HG03039 (cell line): ENCODE measurements around the gene KNCN.

Experiments used
- ATAC-seq: cut with Tn5 transposase; IDR thresholded peaks from one replicate; pipeline ENCODE4 v1.9.1; 2021; ENCODE audit warnings: mild to moderate bottlenecking, moderate library complexity; ENCODE audit not compliant: unreplicated experiment

The KNCN gene

GRCh38 chr1:46508757-46509156, 42.7 kb downstream of the KNCN start:
- ATAC-seq: no peak

- ATAC-seq: no peak
Measured at GRCh38 chr1:46506470-46507219, 44.8 kb downstream of the KNCN start.

- no peak for ATAC-seq
Measured at GRCh38 chr1:46503421-46503820, 48.0 kb downstream of the KNCN start.

GRCh38 chr1:46501528-46501927, 49.9 kb downstream of the KNCN start:
- ATAC-seq: no peak

DNA sequence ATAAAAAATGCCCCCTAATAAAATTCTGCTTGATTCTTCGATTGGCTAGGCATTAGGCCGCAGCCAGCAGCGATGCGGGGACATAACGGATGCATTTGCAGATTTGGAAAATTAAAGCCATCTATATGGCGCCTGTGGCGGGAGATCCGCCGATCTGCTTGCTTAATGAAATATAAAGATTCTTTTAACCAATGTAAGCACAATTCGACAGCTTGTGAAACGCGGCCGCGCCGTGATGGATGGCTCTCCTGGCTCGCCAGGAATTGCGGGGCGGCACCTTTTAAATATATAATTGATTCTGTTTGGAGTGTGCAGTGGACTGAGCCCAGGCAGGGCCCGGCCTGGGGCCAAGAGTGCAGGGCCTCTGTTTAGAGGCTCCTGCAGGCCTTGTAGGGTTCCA, 53.8 kb downstream of the KNCN start:
- no peak for ATAC-seq

DNA sequence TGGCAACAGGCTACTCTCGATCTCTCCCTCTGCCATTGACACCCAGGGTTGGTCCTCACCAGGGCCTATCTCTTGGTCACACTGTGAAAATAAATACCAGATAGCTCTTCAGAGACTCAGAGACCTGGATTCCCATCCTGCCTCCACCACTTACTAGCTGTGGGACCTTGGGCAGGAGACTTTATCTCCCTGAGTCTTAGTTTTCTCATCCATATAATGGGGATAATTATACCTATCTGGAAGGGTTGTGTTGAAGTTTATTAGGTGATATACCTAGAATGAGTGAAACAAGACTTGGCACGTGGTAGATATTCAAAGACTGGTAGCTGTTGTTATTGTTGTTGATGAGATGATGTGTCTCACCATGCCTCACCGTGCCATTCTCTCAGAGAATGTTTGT, 54.4 kb downstream of the KNCN start:
- no peak for ATAC-seq

DNA sequence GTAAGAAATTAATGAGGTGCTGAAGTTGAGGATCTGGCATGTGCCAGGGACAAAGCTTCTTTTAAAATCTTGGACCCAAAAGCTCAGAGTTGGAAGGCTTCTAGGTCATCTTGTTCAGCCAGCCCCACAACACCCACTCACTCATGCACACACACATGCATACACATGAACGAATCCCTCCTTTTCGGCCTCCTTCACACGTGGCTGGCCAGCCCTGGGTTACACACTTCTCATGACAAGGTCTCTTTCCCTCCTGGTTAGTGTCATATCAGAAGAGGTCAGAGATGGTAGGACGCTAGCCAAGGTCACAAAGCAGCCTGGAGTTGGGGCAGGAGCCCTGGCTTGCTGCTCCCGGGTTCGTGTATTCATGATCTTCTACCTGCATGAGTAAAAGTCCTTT, 54.9 kb downstream of the KNCN start:
- no peak for ATAC-seq

DNA sequence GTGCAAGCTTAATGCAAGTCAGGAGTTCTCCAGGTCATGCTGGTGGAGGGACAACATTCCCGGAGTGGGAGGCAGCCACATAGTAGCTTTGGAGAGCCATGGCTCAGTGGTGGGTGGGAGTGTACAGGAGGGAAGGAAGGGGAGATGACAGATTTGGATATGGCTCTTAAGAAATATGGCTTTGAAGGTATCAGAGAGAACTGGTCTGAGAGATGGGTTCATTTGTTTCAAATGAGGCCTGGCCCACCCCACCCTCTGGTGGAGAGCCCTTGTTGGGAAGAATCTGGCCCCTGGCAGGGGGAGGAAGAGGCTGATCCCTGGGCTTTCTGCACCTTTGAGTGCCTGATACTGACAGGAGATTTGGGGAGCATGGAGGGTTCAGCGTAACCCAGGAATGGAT, 55.7 kb downstream of the KNCN start:
- ATAC-seq: no peak
